HEK293 (cell line): ENCODE measurements around the gene UGT2A3.

ENCODE experiments used
- TCF7L2 ChIP-seq: IDR thresholded peaks from 2 replicates; pipeline ENCODE4 v1.6.1; 2011; ENCODE audit warnings: low read depth, mild to moderate bottlenecking, inconsistent platforms, low read length, moderate library complexity, borderline replicate concordance
- ZNF837 ChIP-seq: fragments of 450-650 bp; formaldehyde crosslinking; IDR thresholded peaks from 2 replicates; pipeline ENCODE4 v1.5.1; 2016; ENCODE audit warnings: missing biosample characterization, missing genetic modification characterization
- TF ChIP-seq, protein P1 (sequence below): fragments of 450-650 bp; formaldehyde crosslinking; IDR thresholded peaks from 2 replicates; pipeline ENCODE4 v1.5.1; 2016; ENCODE audit warnings: missing biosample characterization, missing genetic modification characterization

DNA sequence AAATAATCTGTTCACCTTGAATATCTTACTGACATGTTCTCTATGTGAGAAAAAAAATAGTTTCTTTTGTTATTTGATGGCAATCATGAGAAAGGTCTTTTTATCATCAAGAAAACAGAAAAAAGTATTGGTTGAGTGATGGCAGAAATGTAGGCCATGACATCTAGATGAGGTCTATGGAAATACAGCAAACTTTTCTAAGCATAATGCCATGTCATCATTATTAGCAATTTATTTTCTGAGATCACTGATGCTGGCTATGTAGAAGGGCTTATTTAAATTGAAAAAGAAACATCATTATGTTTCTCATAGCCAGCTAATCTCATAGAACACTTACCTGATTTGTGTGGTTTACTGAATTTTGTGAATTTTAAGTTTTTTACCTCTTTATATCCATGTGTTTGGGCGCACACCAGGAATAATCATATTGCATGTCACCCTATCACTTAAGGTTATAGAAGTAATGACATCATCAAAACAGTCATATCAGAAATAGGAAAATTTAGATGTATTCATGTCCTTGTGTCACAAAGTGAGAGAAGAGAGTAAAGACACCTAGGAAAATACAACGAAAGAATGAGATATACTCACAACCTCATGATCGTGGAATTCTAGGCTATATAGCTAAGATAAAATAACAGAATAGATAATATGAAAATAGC is 22.4 kb downstream of the UGT2A3 start:
- TF ChIP-seq, protein P1, sequence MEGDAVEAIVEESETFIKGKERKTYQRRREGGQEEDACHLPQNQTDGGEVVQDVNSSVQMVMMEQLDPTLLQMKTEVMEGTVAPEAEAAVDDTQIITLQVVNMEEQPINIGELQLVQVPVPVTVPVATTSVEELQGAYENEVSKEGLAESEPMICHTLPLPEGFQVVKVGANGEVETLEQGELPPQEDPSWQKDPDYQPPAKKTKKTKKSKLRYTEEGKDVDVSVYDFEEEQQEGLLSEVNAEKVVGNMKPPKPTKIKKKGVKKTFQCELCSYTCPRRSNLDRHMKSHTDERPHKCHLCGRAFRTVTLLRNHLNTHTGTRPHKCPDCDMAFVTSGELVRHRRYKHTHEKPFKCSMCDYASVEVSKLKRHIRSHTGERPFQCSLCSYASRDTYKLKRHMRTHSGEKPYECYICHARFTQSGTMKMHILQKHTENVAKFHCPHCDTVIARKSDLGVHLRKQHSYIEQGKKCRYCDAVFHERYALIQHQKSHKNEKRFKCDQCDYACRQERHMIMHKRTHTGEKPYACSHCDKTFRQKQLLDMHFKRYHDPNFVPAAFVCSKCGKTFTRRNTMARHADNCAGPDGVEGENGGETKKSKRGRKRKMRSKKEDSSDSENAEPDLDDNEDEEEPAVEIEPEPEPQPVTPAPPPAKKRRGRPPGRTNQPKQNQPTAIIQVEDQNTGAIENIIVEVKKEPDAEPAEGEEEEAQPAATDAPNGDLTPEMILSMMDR: no peak
- TF ChIP-seq TCF7L2 (no peak), ZNF837 (no peak)
